NCI-H345 treated with DMSO at 0.1 percent for 48 hours (cell line): ENCODE results near the gene SST.

Source experiments
- DNase-seq: peaks from one replicate; lab custom pipeline; 2025; ENCODE audit not compliant: unreplicated experiment; lab: John Stamatoyannopoulos, UW

The SST gene

GRCh38 chr3:187669675-187670504 lies at the start of gene SST:
SST (minus strand) TSS chr3:187670394; CDS start chr3:187670291, 103 bp downstream.
- DNase-seq, result no peak

GRCh38 chr3:187719628-187720336 lies 49.6 kb upstream of the SST start:
- DNase-seq, result no peak

- no peak for DNase-seq
Measured at GRCh38 chr3:187718802-187719201, 48.6 kb upstream of the SST start.

GRCh38 chr3:187717572-187717971 lies 47.4 kb upstream of the SST start:
- no peak for DNase-seq

- peak; percentile 70 for DNase-seq
Measured at GRCh38 chr3:187714404-187714979, 44.3 kb upstream of the SST start.

- no peak for DNase-seq
Measured at GRCh38 chr3:187713504-187713903, 43.3 kb upstream of the SST start.

GRCh38 chr3:187709155-187709554 lies 39.0 kb upstream of the SST start:
- DNase-seq, result no peak

GRCh38 chr3:187708696-187709095 lies 38.5 kb upstream of the SST start:
- DNase-seq, result no peak

GRCh38 chr3:187706971-187707370 lies 36.8 kb upstream of the SST start:
- DNase-seq, result no peak

- no peak for DNase-seq
Measured at GRCh38 chr3:187705164-187705563, 35.0 kb upstream of the SST start.

- no peak for DNase-seq
Measured at GRCh38 chr3:187702507-187703033, 32.4 kb upstream of the SST start, which contains the start of gene RTP2. RTP2 (minus strand) TSS chr3:187702557; CDS start chr3:187702128, 429 bp downstream.

- no peak for DNase-seq
Measured at GRCh38 chr3:187700249-187700648, 30.1 kb upstream of the SST start.

GRCh38 chr3:187698499-187699399 lies 28.6 kb upstream of the SST start:
- no peak for DNase-seq

GRCh38 chr3:187696021-187696420 lies 25.8 kb upstream of the SST start:
- DNase-seq, result no peak

GRCh38 chr3:187695449-187695848 lies 25.3 kb upstream of the SST start:
- no peak for DNase-seq

GRCh38 chr3:187694801-187695200 lies 24.6 kb upstream of the SST start:
- no peak for DNase-seq

GRCh38 chr3:187693431-187693830 lies 23.2 kb upstream of the SST start:
- DNase-seq, result no peak

GRCh38 chr3:187689984-187690383 lies 19.8 kb upstream of the SST start:
- no peak for DNase-seq

GRCh38 chr3:187686621-187687273 lies 16.6 kb upstream of the SST start:
- no peak for DNase-seq

GRCh38 chr3:187685948-187686347 lies 15.8 kb upstream of the SST start:
- no peak for DNase-seq
